Stimulated activated CD4-positive, alpha-beta T cell treated with anti-CD3 and anti-CD28 coated beads, Interleukin-2, amount 100 ng/mL, for 24 hours (primary cell): ENCODE results near the gene EXOC4.
"Not testable (repeated sequence)": the region's sequence is repeated elsewhere in the genome, so short reads cannot be mapped to it uniquely, and the experiment has no call there.

Experiments
- DNase-seq, 2 donors: peaks; one replicate each; pipeline ENCODE4 v3.0.0-alpha.2; 2020

The EXOC4 gene

GRCh38 chr7:133963629-133964028 is 710.8 kb downstream of the EXOC4 start:
- DNase-seq = no peak

DNA sequence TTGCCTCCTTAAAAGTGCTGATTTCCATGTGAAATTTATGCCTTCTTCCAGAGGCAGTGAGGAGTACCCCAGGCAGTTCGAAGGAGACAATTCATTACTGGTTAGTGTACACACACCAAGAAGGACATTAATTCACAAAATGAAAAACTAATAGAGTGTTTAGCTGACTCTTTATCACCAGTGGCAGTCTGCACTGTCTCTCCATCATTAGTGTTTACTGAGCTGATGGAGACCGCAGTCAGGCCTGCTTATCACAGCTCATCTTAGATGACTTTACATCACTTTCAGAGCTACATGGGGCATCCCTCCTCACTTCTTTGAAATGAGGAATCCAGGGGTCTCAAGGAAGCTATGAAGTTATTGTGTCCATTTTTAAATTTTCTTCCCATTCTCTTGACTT is 718.7 kb downstream of the EXOC4 start:
- no peak for DNase-seq

DNA sequence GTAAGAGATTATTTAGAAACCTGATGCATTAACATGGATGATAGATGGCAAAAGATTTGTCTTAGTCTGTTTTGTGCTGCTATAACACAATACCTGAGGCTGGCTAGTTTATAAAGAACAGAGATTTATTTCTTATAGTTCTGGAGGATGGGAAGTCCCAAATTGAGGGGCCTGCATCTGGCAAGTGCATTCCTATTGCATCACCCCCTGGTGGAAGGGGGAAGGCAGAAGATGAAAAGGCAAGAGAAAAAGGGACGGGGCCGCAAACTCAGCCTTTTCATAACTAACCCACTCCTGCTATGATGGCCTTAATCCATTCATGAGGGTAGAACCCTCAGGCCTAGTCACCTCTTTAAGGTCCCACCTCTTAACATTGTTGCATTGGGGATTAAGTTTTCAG is 720.8 kb downstream of the EXOC4 start:
- DNase-seq = no peak

GRCh38 chr7:133975130-133975529 is 722.3 kb downstream of the EXOC4 start:
- DNase-seq = no peak

DNA sequence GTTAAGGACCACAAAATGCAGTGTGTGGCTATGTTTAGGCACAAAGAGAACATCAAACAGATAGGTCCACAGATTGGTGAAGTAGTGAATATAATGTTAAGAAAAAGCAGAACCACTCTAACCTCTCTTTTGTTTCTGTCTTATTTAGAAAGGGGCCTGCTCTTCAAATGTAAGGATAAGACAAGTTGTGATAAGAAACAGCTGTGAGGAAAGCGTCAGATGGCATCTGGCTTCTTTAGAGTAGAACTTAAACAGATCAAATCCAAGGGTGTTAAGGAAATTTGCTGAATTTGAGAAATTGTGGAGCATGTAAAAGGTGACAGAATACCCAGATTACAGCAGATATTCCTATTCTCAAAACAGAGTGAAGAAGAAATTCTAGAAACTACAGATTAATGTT is 723.3 kb downstream of the EXOC4 start:
- DNase-seq = no peak

GRCh38 chr7:133977409-133978274 is 724.8 kb downstream of the EXOC4 start:
- no peak for DNase-seq

DNA sequence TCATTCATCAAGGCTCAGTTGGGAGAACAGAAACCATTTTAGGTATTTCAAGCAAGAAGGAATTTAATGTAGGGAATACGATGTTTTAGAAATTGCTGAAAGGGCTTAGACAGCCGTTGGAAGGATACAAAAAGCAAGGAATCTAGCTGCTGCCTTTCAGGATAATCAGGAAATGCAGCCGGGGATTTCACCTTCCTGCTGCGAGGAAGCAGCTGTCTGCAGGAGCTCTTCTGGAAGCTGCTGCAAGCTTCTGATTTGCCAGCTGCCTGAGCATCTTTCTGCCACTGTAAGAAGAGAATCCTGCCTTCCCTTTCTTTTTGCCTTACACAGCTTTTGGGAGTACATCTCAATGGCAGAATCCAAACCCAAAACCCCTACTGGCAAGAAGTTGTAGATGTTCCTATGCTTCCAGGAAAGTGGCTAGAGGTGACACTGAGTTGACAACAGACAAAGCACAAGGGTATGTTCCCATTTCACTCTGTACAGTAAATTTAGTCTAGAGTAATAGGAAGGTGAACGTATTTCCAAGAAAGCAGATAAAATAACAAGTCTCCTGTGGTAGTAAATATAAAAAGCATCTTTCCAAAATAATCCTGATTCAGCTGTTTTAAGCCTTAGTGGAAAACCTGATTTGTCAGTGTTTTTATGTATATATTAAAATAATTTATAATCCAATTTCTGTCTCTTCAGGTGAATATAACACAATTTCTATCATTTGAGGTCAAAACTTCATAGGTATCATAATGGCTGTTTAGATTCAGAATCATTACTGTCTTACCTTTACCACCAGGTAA is 725.8 kb downstream of the EXOC4 start:
- no peak for DNase-seq

DNA sequence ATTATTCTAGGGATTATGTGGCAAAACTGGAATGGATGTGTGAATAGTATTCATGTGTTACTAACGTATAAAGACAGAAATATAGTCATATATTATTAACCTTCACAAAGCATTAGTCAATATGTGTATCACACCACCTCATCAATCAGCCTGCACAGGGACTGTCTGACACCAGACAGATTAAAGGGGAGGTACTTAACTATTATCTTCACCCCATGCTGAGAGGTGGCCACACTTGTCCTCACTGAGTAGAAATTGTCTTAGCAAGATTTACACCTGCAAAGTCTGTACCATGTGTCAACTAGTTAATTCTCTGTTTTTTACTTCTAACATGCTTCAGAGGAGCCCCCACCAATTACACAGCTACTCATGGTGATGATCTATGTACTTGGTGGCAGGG is 727.9 kb downstream of the EXOC4 start:
- DNase-seq = no peak

DNA sequence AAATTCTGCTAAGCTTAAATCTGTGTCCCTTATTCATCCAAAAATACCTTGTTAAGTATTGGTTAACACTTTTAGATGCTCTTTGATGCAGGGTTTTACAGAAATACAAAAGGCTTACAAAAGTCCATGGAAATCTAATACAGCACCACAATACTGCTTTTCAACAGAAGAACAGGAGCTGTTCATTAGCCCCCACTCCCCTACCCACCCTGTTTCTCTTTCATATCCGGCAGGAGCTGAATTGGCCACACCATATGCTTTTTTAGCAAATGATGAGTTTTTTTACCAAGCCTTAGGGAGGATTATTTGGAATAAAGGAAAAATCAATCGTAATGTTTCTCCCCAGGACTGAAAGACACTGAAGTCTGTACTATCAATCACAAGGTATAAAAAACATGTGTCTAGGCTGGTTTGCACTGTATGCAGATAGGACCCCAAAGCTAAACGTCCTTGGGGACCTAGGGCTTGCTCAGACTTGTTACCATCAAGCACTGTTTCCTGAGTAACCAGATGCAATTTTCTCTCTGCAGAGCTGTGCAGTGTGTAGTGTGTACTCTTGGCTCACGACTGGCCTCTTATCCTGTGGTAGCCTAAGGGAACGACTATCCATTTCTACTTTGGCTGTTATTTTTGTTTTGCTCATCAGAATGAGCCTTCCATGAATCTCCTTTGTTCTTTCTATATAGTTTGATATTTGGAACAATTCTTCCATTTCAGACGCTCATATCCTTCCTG is 731.0 kb downstream of the EXOC4 start:
- no peak for DNase-seq

GRCh38 chr7:133985300-133985699 is 732.4 kb downstream of the EXOC4 start:
- DNase-seq = no peak

DNA sequence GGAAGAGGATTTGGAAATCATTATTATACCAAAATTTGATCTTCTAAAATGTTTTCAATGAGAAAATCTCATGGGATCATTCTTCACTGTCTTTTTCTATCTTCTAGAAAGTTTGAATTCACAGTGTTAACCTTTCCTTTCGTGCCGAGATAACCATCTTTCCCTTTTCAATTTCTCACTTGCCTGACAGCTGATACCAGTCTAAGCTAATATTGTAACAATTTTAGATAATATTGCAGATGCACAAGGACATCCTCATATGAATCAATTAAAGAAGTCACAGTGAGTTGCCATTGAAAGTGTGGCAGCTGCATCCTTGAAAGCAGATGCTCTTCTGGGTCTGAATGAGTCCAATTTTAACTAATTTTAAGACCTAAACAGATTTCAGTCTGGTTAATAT is 734.7 kb downstream of the EXOC4 start:
- no peak for DNase-seq

GRCh38 chr7:133993547-133993946 is 740.7 kb downstream of the EXOC4 start:
- no peak for DNase-seq

GRCh38 chr7:133994100-133994499 is 741.2 kb downstream of the EXOC4 start:
- DNase-seq = not testable (repeated sequence)

- DNase-seq = no peak
These were observed 744.6 kb downstream of the EXOC4 start for GRCh38 chr7:133997463-133997862.

GRCh38 chr7:133999178-133999577 is 746.3 kb downstream of the EXOC4 start:
- DNase-seq = no peak

- no peak for DNase-seq
These were observed 752.1 kb downstream of the EXOC4 start for GRCh38 chr7:134004829-134005505.

DNA sequence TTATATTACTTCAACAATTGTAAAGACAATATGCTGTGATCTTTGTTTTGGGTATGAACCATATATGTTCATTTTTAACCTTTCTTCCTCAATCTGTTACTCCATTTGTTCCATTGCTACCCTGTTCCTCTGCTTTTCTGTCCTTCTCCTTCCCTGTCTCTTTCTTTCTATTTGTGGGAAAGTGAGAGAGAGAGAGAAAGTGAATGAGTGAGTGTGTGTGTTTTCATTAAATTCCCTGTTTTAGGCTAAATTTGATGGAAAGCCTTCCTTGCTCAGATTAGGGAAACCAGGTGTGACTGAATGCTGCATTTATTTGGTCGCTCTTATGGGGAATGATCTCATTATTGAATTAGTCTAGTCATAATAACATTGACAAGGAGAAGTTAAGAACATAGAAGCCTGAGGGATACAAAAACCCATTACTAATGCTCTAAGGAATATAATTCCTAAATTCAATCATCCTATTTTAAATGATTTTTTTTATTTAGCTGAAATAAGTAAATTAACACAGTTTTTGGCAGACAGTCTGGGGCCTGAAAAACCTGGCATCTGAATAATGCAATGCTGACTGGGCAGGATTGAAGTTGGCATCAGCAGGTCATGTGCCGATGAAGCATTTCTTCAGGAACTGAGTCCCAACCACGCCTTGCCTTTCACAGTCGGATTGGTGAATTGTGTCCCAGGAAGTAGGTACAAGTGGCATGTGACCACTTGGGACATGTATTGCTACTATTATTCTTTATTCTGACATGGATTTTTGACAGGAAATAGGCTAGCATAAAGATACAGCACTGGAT is 756.6 kb downstream of the EXOC4 start:
- no peak for DNase-seq

GRCh38 chr7:134013249-134013648 is 760.4 kb downstream of the EXOC4 start:
- DNase-seq = no peak

DNA sequence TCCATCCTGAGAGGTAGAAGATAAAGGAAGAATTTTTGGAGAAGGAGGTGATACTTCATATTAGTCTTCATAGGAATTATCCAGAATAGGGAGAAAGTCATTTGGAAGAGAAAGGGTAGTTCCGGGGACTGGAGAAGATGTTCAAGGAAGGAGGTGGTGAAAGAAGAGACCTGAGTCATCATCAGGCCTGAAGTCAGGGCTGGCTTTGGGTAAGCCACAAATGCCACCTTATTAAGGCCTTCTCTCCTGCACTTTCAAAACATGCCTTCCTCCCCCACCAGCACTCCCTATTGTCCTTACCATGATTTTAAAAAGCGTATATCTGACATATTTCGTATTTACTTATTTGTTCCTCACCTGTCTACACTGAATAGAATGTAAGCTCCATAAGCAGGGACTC is 762.1 kb downstream of the EXOC4 start:
- no peak for DNase-seq

- no peak for DNase-seq
These were observed 763.5 kb downstream of the EXOC4 start for GRCh38 chr7:134016223-134016941.

- no peak for DNase-seq
These were observed 764.0 kb downstream of the EXOC4 start for GRCh38 chr7:134016942-134017303.
